ENCODE results near the gene DOCK9. TPM values are rescaled to one million over a fixed set of nuclear protein-coding genes. Genes with fewer than 3 reads are reported as not detected.

DOCK9 gene
- total RNA-seq, 6 experiments from 2014 or later: 21.8 to 30.5 (median 25.5) TPM

- H3K36me3 Mint-ChIP-seq (ENCODE audit: low read depth): no peaks in the 10 kb centered on the region
- H3K27ac Mint-ChIP-seq: no peak overlapping the region
- H3K27me3 Mint-ChIP-seq (ENCODE audit: insufficient read depth): peaks cover 19% of the 10 kb centered on the region
- no peak for DNase-seq
- H3K9me3 Mint-ChIP-seq: no peaks in the 10 kb centered on the region
- H3K4me3 Mint-ChIP-seq: no peak overlapping the region
- H3K4me1 Mint-ChIP-seq (ENCODE audit: low read depth): no peaks in the 10 kb centered on the region
- TF ChIP-seq, protein P1, sequence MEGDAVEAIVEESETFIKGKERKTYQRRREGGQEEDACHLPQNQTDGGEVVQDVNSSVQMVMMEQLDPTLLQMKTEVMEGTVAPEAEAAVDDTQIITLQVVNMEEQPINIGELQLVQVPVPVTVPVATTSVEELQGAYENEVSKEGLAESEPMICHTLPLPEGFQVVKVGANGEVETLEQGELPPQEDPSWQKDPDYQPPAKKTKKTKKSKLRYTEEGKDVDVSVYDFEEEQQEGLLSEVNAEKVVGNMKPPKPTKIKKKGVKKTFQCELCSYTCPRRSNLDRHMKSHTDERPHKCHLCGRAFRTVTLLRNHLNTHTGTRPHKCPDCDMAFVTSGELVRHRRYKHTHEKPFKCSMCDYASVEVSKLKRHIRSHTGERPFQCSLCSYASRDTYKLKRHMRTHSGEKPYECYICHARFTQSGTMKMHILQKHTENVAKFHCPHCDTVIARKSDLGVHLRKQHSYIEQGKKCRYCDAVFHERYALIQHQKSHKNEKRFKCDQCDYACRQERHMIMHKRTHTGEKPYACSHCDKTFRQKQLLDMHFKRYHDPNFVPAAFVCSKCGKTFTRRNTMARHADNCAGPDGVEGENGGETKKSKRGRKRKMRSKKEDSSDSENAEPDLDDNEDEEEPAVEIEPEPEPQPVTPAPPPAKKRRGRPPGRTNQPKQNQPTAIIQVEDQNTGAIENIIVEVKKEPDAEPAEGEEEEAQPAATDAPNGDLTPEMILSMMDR (IDR thresholded peaks at IDR 0.05): no peak
Observed at GRCh38 chr13:98783856-98784478, 193.9 kb downstream of the DOCK9 start.

GRCh38 chr13:98782654-98783053 lies 195.2 kb downstream of the DOCK9 start:
- Mint-ChIP-seq H3K27ac (no peak overlapping the region), H3K36me3 (ENCODE audit: low read depth) (no peaks in the 10 kb centered on the region), H3K9me3 (no peaks in the 10 kb centered on the region), H3K4me3 (no peak overlapping the region), H3K27me3 (ENCODE audit: insufficient read depth) (peaks cover 21% of the 10 kb centered on the region), H3K4me1 (ENCODE audit: low read depth) (no peaks in the 10 kb centered on the region)
- TF ChIP-seq, protein P1 (IDR thresholded peaks at IDR 0.05): no peak
- no peak for DNase-seq

DNA sequence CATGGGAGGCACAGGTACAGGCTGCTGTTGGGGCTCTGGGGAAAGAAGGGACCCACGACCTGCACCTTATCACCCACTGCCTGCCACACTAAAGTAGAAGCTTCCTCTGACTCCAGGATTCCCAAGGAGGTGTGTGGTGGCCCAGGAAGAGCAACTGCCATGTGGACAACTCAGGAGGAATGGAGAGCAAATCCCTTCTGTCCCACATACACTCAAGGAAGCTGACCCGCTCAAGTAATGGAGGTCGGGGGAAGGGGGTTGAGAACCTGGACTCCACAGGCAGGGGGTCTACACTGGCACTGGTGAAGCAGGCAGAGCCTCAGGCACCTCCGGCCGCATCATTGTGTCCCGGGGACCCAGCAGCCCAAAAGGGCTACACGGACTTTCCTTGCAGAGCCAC lies 196.0 kb downstream of the DOCK9 start:
- Mint-ChIP-seq H3K36me3 (ENCODE audit: low read depth) (no peaks in the 10 kb centered on the region), H3K27ac (no peak overlapping the region), H3K27me3 (ENCODE audit: insufficient read depth) (peaks cover 17% of the 10 kb centered on the region), H3K4me1 (ENCODE audit: low read depth) (peaks cover 1% of the 10 kb centered on the region), H3K9me3 (no peaks in the 10 kb centered on the region), H3K4me3 (no peak overlapping the region)
- no peak for DNase-seq
- TF ChIP-seq, protein P1 (IDR thresholded peaks at IDR 0.05): no peak

DNA sequence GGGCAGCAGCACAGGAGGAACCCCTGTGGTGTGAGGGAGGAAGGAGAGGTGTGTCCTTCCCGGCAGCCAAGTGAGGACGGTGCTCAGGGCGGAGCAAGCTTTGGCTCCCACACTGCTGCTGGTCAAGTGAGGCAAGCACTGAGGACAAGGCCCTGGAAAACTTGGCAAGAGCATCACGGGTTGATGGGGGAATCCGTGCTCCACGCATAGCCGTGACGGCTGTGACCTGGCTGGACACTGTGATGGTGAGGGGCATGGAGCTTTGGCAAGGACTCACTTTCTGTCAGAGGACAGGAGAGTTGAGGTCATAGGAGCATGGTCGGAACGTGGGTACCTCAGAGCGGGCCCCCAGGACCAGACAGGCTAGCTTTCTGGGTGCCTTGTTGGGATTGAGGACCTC lies 196.4 kb downstream of the DOCK9 start:
- no peak for DNase-seq
- TF ChIP-seq, protein P1 (IDR thresholded peaks at IDR 0.05): no peak
- H3K9me3 Mint-ChIP-seq: no peaks in the 10 kb centered on the region

GRCh38 chr13:98781045-98781444 lies 196.8 kb downstream of the DOCK9 start:
- H3K36me3 Mint-ChIP-seq (ENCODE audit: low read depth): no peaks in the 10 kb centered on the region
- no peak for DNase-seq
- peaks cover 10% of the 10 kb centered on the region for H3K4me1 Mint-ChIP-seq (ENCODE audit: low read depth)
- peaks cover 12% of the 10 kb centered on the region for H3K27me3 Mint-ChIP-seq (ENCODE audit: insufficient read depth)
- no peak overlapping the region for H3K4me3 Mint-ChIP-seq
- TF ChIP-seq, protein P1 (IDR thresholded peaks at IDR 0.05): no peak
- H3K27ac Mint-ChIP-seq: no peak overlapping the region
- H3K9me3 Mint-ChIP-seq: no peaks in the 10 kb centered on the region

More for the DNA sequence above, 196.4 kb downstream of the DOCK9 start:
- H3K36me3 Mint-ChIP-seq (ENCODE audit: low read depth): no peaks in the 10 kb centered on the region
- no peak overlapping the region for H3K4me3 Mint-ChIP-seq
- no peak overlapping the region for H3K27ac Mint-ChIP-seq
- H3K4me1 Mint-ChIP-seq (ENCODE audit: low read depth): peaks cover 5% of the 10 kb centered on the region
- H3K27me3 Mint-ChIP-seq (ENCODE audit: insufficient read depth): peaks cover 13% of the 10 kb centered on the region

Data from HFFc6 (cell line).